GM12873 (cell line): Measurements from ENCODE around the gene R3HDM2.

Source experiments
- CTCF ChIP-seq: IDR thresholded peaks from 2 replicates; pipeline ENCODE4 v1.5.1; 2012; ENCODE audit warnings: low read depth, mild to moderate bottlenecking, moderate library complexity, low read length, control low read depth; ENCODE audit not compliant: insufficient read depth; ENCODE audit errors: missing control alignments

The R3HDM2 gene

DNA sequence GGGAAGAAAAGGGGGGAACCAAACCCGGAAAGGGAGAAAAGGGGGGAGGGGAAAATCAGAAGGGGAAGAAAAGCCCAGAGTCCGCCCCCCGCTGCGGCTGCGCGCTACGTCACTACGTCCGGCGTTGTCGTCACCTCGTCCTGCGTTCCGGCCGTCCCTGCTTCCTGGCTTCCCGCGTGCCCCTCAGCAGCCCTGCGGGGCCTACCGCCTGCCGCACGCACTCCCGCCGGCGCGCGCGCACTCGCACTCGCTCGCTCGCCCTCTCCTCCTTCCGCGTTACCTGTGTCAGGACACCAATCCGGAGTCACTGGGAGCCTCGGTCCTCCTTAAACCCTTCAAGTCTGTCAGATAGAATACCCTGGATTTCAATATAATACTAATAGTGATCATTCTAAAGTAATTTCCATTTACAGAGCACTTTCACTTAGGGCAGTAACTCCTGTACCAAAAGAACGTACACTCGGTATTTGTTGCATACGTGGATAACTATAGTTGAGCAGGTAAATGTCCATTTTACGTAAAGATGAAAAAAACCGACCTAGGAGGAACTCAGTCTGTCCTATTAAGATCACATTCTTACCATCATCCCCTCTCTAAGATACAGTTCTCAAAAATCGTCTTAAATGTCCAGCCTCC is at the start of gene R3HDM2:
Gene R3HDM2, minus strand, starts transcription at position 113 of the 636 bp plus-strand sequence. CDS start 120,615 bp downstream, outside the sequence.
- TF ChIP-seq CTCF: no peak

GRCh38 chr12:57479376-57480115 is 48.7 kb upstream of the R3HDM2 start, which contains the start of gene ARHGAP9:
Gene ARHGAP9, minus strand, starts transcription at chr12:57479866. Its CDS starts 460 bp downstream, at chr12:57479406.
- TF ChIP-seq CTCF: no peak

GRCh38 chr12:57479043-57479375 is 48.2 kb upstream of the R3HDM2 start:
- TF ChIP-seq CTCF: no peak

- no peak for TF ChIP-seq CTCF
These were observed 47.2 kb upstream of the R3HDM2 start for GRCh38 chr12:57477710-57478681.

DNA sequence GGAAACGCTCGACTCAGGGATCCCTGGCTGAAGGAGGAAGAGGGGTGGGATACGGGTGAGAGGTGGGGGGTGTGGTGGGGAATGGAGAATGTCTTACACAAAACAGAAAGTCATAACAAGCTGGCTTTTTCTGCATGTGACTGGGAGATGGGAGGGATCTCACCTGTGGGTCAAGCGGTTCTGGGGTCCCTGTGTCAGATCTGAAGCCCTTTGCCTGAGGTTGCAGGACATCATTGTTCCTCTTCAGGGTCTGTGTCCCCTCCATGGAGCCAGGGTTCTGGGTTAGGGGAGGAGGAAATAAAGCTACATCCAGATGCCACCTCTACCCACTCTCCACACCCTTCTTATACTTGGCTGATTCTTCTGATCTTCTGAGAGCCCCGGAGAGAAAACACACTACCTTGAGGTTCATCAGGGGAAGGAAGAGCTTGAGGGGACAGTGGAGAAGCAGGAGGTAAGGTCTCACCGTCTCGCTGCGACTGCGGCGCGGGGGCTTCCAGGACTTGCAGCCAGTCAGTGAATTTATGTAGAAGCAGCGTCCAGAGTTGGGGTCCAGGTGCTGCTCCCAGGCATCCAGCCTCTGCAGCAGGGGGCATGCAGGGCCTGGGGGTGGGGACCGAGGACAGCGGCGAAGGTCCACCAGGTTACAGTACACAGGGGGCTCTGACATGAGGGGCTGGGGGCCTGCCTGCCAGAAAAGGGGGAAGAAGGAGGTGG is 46.3 kb upstream of the R3HDM2 start:
- TF ChIP-seq CTCF: no peak

GRCh38 chr12:57476162-57476992 is 45.5 kb upstream of the R3HDM2 start:
- peak; percentile 78 for TF ChIP-seq CTCF
